HL-60 (cell line): ENCODE measurements around the gene HSBP1L1.

Experiments used
- CTCF ChIP-seq: IDR thresholded peaks from one replicate; pipeline ENCODE4 v1.5.1; 2011; ENCODE audit warnings: low read length, control low read depth, inconsistent platforms; ENCODE audit not compliant: insufficient read depth
- POLR2AphosphoS5 ChIP-seq: IDR thresholded peaks from 2 replicates; pipeline ENCODE4 v1.6.1; 2012; ENCODE audit warnings: low read depth
- TF ChIP-seq, protein P1 (sequence below): IDR thresholded peaks from 2 replicates; pipeline ENCODE4 v1.6.1; 2012; ENCODE audit warnings: low read depth; ENCODE audit not compliant: insufficient replicate concordance

DNA sequence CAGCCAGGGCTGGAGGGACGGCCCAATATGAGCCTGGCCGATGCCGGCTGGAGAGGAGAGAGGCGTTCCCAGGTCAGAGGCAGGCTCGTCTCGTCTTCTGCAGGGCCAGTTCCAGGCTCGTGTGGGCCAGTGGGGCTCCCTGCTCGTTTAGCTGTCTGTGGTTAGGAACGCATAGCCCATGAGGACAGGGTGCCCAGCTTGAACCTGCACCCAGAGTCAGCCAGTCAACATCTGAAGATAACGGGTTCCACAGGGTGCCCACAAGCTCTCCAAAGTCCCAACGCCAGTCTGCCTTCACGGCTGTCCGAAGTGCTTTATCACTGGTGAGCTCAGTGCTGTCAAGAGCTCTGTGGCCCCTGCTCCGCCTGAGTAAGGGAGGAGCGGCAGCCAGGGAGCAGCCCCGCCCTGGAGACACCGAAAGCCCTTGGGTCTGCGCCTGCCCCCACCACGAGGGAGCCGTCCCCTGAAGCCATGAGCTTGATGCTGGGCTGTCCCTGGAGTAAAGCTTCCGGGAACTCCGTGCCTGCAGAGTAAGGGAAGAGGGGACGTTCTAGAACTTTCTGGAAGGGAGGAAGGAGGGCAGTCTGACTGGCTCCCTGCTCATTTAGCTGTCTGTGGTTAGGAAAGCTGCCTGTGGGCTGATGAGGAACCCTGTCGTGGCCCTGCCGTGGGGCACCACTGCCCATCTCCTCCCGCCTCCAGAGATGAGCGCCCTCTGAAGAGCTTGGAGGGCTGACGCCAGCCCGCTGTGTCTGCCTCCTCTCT is 2.7 kb upstream of the HSBP1L1 start:
- TF ChIP-seq CTCF (no peak), POLR2AphosphoS5 (no peak)
- TF ChIP-seq, protein P1, sequence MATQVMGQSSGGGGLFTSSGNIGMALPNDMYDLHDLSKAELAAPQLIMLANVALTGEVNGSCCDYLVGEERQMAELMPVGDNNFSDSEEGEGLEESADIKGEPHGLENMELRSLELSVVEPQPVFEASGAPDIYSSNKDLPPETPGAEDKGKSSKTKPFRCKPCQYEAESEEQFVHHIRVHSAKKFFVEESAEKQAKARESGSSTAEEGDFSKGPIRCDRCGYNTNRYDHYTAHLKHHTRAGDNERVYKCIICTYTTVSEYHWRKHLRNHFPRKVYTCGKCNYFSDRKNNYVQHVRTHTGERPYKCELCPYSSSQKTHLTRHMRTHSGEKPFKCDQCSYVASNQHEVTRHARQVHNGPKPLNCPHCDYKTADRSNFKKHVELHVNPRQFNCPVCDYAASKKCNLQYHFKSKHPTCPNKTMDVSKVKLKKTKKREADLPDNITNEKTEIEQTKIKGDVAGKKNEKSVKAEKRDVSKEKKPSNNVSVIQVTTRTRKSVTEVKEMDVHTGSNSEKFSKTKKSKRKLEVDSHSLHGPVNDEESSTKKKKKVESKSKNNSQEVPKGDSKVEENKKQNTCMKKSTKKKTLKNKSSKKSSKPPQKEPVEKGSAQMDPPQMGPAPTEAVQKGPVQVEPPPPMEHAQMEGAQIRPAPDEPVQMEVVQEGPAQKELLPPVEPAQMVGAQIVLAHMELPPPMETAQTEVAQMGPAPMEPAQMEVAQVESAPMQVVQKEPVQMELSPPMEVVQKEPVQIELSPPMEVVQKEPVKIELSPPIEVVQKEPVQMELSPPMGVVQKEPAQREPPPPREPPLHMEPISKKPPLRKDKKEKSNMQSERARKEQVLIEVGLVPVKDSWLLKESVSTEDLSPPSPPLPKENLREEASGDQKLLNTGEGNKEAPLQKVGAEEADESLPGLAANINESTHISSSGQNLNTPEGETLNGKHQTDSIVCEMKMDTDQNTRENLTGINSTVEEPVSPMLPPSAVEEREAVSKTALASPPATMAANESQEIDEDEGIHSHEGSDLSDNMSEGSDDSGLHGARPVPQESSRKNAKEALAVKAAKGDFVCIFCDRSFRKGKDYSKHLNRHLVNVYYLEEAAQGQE: no peak
